Ecto neural progenitor cell (in vitro differentiated cells): ENCODE results near the gene XIST.
"Not testable (repeated sequence)": the region's sequence is repeated elsewhere in the genome, so short reads cannot be mapped to it uniquely, and the experiment has no call there.

Experiments
- DNase-seq: peaks from one replicate; pipeline ENCODE4 v3.0.0-alpha.2; 2018; ENCODE audit warnings: low spot score

The XIST gene

DNA sequence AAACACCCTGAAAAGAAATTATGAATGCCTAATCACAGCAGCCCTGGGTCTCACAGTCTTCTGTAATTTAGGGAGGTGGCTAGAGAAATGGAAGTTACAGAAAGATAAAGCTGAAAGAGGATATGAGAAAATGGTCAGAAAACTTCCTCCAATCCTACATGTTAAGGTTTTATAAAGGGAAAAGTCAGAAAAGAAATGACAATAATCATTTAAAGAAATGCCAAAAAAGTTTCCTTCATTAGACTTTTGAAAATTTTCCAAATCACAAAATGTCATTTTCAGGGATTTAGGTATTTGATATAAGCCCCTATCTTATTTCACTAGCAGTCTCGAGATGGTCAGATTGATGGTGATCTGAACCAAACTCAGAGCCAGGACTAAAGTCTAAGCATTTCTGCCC lies 13.4 kb downstream of the XIST start:
- no peak for DNase-seq

DNA sequence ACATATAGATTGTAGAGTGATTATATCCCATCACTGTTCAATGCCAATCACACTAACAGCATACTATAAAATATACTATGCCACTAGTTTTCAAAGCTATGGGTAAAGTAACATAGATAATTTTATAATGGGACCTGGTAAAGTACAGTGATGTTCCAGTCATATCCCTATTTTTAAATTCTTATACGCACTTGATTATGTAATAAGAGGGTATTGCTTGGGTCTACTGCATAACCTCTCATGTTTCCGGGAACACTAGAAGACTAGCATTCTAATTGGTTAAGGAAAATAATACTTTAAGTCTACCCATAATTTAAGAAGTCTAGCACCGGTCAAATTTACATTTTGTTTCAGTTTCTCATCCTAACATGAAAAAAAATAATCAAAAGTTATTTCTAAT lies 14.4 kb downstream of the XIST start:
- no peak for DNase-seq

- no peak for DNase-seq
Measured at GRCh38 chrX:73836956-73837477, 15.5 kb downstream of the XIST start.

- no peak for DNase-seq
Measured at GRCh38 chrX:73834219-73834618, 18.3 kb downstream of the XIST start.

- DNase-seq, result no peak
Measured at GRCh38 chrX:73832319-73832718, 20.2 kb downstream of the XIST start.

DNA sequence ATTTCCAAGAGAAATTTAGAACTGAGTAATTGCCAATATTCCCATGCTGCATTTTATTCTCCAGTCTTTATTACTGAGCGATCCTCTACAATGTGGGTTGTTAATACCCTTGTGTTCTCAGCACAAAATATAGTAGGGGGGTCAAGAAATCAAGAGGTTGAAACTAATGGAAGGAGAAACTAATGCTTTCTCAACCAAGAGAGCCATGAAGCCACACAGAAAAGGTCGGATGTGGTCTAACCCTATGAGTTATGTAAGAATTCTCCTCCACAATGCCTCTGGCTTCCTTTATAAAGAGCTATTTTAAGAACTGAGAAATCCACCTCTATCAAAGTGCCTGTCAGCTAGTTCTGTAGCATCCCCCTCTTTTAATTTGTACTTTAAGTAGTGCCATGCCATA lies 21.0 kb downstream of the XIST start:
- DNase-seq, result no peak

- no peak for DNase-seq
Measured at GRCh38 chrX:73830489-73831414, 21.8 kb downstream of the XIST start.

DNA sequence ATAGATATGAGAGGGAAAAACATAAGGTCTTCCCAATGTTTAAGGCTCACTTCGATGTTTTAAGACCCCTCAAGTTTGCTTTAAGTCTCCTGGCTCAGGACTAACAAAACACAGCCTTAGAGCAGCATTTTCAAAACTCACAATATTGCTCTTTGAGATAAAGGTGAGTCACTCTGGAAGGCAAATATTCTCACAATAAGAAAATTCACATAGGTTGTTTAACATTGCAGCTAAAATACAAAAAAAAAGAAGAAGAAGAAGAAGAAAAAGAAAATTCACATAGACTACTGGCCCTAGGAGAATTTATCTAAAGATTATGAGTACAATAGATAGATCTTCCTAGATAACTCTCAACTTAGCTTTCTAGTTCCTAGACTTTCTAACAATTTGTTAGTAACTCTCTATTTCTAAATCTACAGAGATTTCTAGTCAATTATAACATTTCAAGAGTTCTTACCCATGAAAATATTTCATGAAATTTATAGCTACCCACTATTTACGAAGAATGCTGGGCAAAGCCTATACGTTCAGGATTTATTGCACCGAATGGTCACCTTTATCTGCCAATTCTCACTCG lies 22.5 kb downstream of the XIST start:
- DNase-seq, result no peak

DNA sequence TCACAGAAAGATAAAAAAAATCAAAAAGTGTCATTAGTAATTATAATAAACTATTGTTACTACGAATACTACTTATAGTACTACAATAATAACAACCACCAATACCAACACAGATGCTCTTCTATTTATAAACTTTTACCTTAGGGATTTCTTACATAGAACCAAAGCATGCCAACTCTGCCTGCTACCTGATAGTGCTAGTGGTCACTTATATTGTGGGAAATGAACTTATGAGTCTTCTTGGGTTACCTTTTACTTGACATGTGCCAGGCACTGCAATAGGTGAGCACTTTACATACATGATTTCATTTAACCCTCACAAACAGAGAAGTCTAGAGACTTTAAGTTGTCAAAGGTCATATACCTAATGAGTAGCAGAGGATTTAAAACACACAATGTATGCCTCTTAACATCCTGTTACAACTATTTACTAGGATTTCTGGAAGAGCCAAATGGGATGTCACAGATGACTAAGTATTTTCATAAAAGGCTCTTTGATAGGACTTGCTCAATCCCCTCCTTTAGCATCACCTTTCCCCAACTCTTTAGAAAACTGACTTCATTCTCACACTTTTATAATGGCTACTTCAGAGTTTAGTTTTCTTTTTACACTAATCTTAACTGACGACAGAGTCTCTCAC lies 24.3 kb downstream of the XIST start:
- no peak for DNase-seq

DNA sequence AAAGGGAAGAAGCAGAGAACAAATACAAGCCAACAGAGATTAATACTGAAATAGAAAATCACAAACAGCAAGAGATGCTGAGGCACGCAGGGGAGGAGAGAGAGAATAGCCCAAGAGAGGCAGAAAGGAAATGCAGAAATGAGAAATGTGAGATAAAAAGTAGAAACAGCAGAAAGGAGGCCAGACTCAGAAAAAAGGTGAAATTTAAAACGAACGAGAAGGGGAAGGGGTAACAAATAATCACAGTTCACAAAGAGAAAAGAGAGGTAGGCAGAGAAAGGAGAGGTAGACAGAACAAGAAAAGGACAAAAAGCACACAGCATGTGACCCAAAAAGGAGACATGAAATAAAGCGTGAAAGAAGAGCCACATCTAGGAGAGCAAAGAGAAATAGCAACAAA lies 25.1 kb downstream of the XIST start:
- DNase-seq, result no peak

DNA sequence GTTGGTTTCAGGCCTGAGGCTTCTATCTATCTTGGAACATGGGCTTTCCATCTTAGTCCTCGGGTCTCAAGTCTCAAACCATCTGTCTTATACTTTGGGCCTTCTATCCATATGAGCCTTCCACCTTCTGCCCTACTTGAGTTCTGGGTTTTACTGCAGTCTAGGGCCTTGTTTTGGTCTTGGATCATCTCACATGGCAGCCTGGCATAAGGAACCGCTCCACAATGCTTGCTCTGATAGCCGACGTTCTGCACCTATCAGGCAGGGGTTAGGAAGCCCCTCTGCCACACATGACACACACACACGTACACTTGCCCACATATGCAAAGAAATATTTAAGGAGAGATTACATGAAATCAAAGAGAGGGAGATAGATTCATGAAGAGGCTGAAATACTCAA lies 25.5 kb downstream of the XIST start:
- DNase-seq, result no peak

- no peak for DNase-seq
Measured at GRCh38 chrX:73825569-73825968, 26.9 kb downstream of the XIST start.

- no peak for DNase-seq
Measured at GRCh38 chrX:73823473-73824004, 29.0 kb downstream of the XIST start.

- DNase-seq, result no peak
Measured at GRCh38 chrX:73822775-73823174, 29.7 kb downstream of the XIST start.

- no peak for DNase-seq
Measured at GRCh38 chrX:73821921-73822559, 30.5 kb downstream of the XIST start.

GRCh38 chrX:73819864-73820558 lies 32.5 kb downstream of the XIST start:
- DNase-seq, result not testable (repeated sequence)

DNA sequence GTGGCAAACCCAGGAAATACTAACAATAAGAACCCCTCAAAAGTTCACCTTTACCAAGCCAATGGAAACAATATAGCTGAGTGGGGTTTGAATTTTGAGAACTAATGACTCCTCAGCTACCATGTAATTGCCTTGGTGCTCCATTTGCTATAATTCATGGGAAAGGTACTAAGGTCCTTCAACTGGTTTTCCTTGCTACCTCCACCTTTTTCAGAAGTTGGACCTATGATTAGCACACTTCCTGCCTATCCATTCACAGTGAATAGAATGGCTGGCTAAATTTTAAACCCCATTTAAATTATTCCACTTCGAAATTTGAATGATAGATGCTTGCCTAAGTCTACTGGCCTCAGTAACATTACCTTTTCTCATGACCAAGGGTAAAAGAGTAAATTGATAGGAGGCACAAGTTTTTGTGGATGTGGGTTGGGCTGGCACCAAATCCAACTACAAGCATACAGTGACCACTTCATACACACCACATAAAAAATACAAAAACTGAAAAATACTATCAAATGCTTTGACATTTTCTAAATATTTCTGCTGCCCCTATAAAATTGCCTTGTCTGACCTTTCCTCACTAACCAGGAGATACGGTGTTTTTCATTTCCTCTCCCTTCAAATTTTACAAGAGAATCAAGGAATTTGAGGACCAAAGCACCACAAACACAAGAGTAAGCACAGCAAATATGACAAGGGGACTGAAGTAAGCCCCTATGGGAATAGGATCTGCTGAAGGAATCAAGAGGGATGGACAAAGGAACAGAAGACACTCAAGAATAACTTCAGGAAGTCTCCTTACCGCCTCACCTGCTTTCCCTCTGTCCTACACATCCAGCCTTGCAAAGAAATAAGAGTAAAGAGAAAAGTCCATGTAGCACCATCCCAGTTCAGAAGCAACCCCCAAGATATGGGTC lies 34.1 kb downstream of the XIST start:
- DNase-seq, result no peak

GRCh38 chrX:73817393-73818199 lies 34.9 kb downstream of the XIST start:
- no peak for DNase-seq

DNA sequence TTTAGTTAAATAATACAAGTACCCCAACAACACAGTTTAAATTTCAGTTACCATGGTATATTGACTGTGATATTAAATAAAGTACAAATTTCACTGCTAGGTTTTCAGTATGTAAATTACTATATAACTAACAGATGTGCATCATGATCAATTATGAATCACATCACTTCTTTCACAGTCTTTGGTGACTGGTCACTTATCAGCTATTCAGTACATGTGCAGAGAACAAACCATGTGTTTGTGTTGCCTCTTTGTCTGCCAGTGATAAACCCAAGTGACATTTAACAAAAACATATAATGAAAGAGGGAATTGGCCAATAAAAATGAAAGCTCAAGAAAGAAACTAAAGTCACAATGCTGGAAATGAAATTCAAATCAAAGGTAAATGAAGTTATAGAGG lies 40.3 kb downstream of the XIST start:
- no peak for DNase-seq

DNA sequence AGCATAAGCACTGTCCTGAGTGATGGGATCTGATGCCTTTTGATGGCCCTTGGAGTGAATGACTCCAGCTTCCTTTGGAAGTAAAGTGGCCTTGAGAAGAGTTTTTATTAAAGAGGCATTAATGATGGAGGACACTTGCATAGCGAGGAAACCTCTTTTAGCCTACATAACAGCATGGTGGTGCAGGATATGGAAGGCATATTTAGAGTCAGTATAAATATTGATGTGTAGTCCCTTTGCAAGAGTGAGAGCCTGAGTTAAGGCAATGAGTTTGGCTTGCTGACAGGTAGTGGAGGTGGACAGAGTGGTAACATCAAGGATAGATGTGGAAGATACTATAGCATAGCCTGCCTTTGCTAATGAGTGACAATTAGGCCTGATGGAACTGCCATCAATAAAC lies 48.4 kb downstream of the XIST start:
- DNase-seq, result not testable (repeated sequence)
